Measurements from ENCODE around the gene GET4. TPM values are rescaled to one million over a fixed set of nuclear protein-coding genes. Genes with fewer than 3 reads are reported as not detected.

GET4 gene
- total and polyA plus RNA-seq, 10 of the 15 experiments (the other 5 are each of a cell fraction or from before 2014, with no cell fraction given): 0.66 to 73.8 (median 34.0) TPM

- intact Hi-C loops (cut with micrococcal nuclease; ENCODE audit: unreplicated experiment) (loop anchor here (10.0 kb wide), 1 partner anchor 164 kb away; no protein-coding TSS in a partner anchor), in situ Hi-C loops (cut with MboI) (no loop called here)
- ATAC-seq (no peak; the same call in 2 of the 3 replicates), FAIRE-seq (no peak), DNase-seq (ENCODE audit: low read depth, low spot score) (no peak)
- H3K27ac ChIP-seq (ENCODE audit: control insufficient read depth, insufficient read depth): no peak overlapping the region
- H3K9ac ChIP-seq (ENCODE audit: control insufficient read depth, insufficient read depth, low read length): no peak overlapping the region
- peaks cover 0 to 28% of the 10 kb centered on the region in 2 experiments; a peak in 2 of 4 replicates for H3K36me3 ChIP-seq (ENCODE audit: control insufficient read depth in 2 of 2, insufficient read depth in 2 of 2, low read length in 1 of 2)
- no peaks in the 10 kb centered on the region for H3K9me3 ChIP-seq (replicated peaks; ENCODE audit: control insufficient read depth, insufficient read depth, low read length)
- no peak overlapping the region for H2AFZ ChIP-seq (ENCODE audit: control insufficient read depth, low read depth, low read length)
- WGBS (ENCODE audit: insufficient coverage, insufficient replicate concordance, low lambda C conversion rate, missing lambda C conversion rate): 73% methylated on average over 8 of the region's 8 CpGs
- H3K4me3 ChIP-seq: no peak overlapping the region
- no peaks in the 10 kb centered on the region for H4K20me1 ChIP-seq (ENCODE audit: control insufficient read depth, insufficient read depth)
- TF ChIP-seq ZSCAN29 (IDR thresholded peaks at IDR 0.05): no peak
- no peak for TF ChIP-seq ZNF592 (IDR thresholded peaks at IDR 0.05)
- no peak for TF ChIP-seq BMI1 (IDR thresholded peaks at IDR 0.05; ENCODE audit: borderline replicate concordance)
- TF ChIP-seq TARDBP (IDR thresholded peaks at IDR 0.05; ENCODE audit: borderline replicate concordance): no peak
- ChIA-PET POLR2A (no interaction called here), SMC1A (ENCODE audit: uncharacterized antibody, unreplicated experiment) (interaction anchor here (0.6 to 1.2 kb wide), 2 partner anchors 22 to 204 kb away, joined by 3 read pairs; no protein-coding TSS in a partner anchor), RAD21 (ENCODE audit: unreplicated experiment) (interaction anchor here (1.3 kb wide), 1 partner anchor 9 kb away, joined by 4 read pairs; no protein-coding TSS in a partner anchor), CTCF (no interaction called here)
- H3K4me1 ChIP-seq (ENCODE audit: control insufficient read depth, insufficient read depth, low read length): no peaks in the 10 kb centered on the region; the same call in 1 of the 2 replicates
- H3K4me2 ChIP-seq (ENCODE audit: control insufficient read depth, insufficient read depth): no peak overlapping the region
- no peaks in the 10 kb centered on the region for H3K27me3 ChIP-seq (replicated peaks in 1 of 2; ENCODE audit: control insufficient read depth in 2 of 2, insufficient read depth in 2 of 2, low read length in 1 of 2)
- BruUV-seq (replicated peaks): no TSS peak
- H3K79me2 ChIP-seq (ENCODE audit: control insufficient read depth, insufficient read depth, low read length): no peaks in the 10 kb centered on the region
Measured at GRCh38 chr7:901041-901387, 24.7 kb downstream of the GET4 start.
